ENCODE measurements around the gene DCDC1. TPM values are rescaled to one million over a fixed set of nuclear protein-coding genes. Genes with fewer than 3 reads are reported as not detected.

The DCDC1 gene
- total RNA-seq, 1 donor from 2014 or later = 2.6 TPM

DNA sequence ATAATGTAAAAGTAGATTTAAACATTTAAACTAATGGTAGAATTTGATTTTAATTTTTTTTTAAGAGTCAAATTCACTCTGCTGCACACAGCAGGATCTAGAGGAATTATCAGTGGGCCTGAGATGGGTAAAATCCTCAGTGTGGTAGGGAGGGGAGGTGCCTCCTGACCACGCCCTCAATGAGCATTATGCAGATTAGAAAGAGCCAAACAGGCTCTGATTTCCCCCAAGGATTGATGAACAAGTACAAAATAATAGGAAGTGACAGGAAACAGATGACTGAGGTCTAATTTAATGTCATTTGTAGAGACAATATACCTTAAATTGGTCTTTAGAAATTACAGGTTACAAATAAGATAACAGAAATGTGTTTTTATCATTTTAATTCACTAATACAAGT is 155.2 kb downstream of the DCDC1 start:
- no peak overlapping the region for H3K27ac Mint-ChIP-seq (ENCODE audit: unreplicated experiment)
- TF ChIP-seq, protein P1, sequence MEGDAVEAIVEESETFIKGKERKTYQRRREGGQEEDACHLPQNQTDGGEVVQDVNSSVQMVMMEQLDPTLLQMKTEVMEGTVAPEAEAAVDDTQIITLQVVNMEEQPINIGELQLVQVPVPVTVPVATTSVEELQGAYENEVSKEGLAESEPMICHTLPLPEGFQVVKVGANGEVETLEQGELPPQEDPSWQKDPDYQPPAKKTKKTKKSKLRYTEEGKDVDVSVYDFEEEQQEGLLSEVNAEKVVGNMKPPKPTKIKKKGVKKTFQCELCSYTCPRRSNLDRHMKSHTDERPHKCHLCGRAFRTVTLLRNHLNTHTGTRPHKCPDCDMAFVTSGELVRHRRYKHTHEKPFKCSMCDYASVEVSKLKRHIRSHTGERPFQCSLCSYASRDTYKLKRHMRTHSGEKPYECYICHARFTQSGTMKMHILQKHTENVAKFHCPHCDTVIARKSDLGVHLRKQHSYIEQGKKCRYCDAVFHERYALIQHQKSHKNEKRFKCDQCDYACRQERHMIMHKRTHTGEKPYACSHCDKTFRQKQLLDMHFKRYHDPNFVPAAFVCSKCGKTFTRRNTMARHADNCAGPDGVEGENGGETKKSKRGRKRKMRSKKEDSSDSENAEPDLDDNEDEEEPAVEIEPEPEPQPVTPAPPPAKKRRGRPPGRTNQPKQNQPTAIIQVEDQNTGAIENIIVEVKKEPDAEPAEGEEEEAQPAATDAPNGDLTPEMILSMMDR (conservative IDR thresholded peaks at IDR 0.05) = no peak
- H3K4me1 Mint-ChIP-seq = peaks cover 5% of the 10 kb centered on the region
- H3K4me3 Mint-ChIP-seq = no peak overlapping the region
- H3K9me3 Mint-ChIP-seq = no peaks in the 10 kb centered on the region
- H3K36me3 Mint-ChIP-seq (ENCODE audit: low read depth) = no peaks in the 10 kb centered on the region
- no peaks in the 10 kb centered on the region for H3K27me3 Mint-ChIP-seq (ENCODE audit: low read depth)
- no peak for DNase-seq (ENCODE audit: low read depth, low spot score)

DNA sequence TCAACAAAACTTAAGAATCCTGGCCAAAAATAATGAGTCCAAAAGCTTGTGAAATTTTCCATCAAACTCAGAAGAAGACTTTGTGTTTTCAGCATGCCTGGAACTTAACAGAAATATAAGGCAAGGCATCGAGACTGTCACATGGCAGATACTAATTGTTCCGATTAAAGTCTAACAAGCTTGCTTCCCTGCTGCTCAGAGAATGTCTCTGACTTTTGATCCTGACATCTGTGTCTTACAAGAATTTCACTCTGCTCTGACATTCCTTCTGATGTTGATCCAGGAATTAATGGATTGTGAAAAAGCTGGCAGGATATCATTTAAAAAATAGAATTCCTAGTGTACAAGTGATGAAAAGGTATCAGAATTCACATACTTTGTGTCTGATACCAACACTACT is 170.2 kb downstream of the DCDC1 start:
- H3K36me3 Mint-ChIP-seq (ENCODE audit: low read depth) = no peaks in the 10 kb centered on the region
- H3K27me3 Mint-ChIP-seq (ENCODE audit: low read depth) = no peaks in the 10 kb centered on the region
- TF ChIP-seq, protein P1 (conservative IDR thresholded peaks at IDR 0.05) = no peak
- no peak overlapping the region for H3K27ac Mint-ChIP-seq (ENCODE audit: unreplicated experiment)
- H3K4me1 Mint-ChIP-seq = peaks cover 6% of the 10 kb centered on the region
- DNase-seq (ENCODE audit: low read depth, low spot score) = no peak
- peaks cover 2% of the 10 kb centered on the region for H3K9me3 Mint-ChIP-seq
- H3K4me3 Mint-ChIP-seq = no peak overlapping the region

DNA sequence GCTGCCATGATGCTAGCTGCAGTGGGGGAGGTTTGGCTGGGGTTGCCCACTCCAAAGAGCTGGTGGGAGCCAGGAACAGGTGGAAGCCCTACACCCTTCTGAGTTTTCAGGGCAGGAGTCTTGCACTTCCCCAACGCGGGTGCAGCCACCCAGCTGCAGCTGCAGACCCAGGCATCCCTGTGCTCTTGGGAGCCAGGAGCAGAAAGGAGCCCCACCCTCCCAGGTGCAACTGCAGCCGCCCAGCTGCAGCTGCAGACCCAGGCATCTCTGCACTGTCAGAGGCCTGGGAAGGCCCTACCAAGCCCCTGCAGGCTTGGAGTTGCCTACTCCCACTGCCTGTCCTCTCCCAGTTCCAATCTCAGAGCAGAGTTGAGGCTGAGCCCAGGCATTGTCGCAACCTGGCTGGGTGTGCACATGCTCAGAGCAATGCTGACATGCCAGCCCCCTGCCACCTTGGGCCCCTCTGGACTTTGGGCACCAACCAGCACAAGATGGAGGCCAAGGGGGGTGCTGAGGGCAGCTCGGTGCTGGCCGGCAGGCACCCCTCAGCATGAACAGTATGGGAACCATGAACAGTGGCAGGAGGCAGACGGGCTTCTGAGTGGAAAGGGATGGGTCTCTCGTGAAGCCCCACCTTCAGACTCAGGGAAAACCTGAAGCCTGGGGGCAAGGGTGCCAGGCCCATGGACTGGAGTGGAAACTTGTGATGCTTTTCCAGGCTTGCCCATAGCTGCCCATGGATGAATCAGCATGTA is 195.4 kb downstream of the DCDC1 start:
- peaks cover 19% of the 10 kb centered on the region for H3K36me3 Mint-ChIP-seq (ENCODE audit: low read depth)
- TF ChIP-seq, protein P1 (conservative IDR thresholded peaks at IDR 0.05) = no peak
- no peaks in the 10 kb centered on the region for H3K4me1 Mint-ChIP-seq
- H3K4me3 Mint-ChIP-seq = no peak overlapping the region
- H3K27me3 Mint-ChIP-seq (ENCODE audit: low read depth) = no peaks in the 10 kb centered on the region
- no peak for DNase-seq (ENCODE audit: low read depth, low spot score)
- H3K9me3 Mint-ChIP-seq = peaks cover 19% of the 10 kb centered on the region
- no peak overlapping the region for H3K27ac Mint-ChIP-seq (ENCODE audit: unreplicated experiment)

DNA sequence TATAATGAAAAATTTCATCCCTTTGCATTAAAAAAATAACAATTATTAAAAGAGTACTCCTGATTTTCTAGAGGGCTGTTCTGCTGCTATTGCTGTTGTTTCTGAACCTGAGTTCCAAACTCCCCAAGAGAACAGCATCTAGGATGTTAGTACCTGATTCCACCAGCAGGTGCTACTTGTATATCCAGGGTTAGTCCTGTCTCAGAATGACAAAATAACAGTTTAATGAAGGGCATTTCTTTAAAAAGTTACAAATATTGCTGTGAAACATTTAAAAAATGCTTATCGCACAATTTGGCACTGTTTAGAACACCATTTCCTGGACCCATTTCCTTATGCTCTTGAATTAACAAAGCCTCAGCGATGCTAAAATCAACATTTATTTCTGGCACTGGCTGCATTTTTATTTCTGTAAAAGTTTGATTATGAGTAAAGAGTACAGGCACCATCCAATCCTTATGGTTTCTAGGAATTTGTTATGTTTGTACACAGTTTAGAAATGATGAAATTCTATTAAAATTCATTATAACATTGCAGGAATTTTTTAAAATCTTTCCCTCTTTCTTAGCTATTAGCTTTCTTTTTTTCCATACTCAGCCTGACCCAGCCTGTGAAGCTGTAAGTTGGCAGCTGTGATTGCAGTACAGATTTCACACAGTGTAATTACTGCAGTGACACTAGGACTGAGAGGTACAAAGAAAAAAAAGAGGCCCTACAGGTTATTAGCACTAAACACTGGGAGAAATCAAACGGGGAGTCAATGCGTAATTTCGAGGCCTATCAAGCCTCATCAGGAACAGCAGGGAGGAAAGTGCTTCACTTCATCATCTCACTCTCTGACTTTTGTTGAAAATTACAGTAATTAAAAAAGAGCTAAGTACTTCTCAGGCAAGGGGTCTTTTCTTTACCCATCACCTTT is 208.8 kb downstream of the DCDC1 start:
- TF ChIP-seq, protein P1 (conservative IDR thresholded peaks at IDR 0.05) = peak; percentile 68
- H3K9me3 Mint-ChIP-seq = no peaks in the 10 kb centered on the region
- no peaks in the 10 kb centered on the region for H3K36me3 Mint-ChIP-seq (ENCODE audit: low read depth)
- H3K4me3 Mint-ChIP-seq = no peak overlapping the region
- peaks cover 20% of the 10 kb centered on the region for H3K4me1 Mint-ChIP-seq
- DNase-seq (ENCODE audit: low read depth, low spot score) = no peak
- H3K27ac Mint-ChIP-seq (ENCODE audit: unreplicated experiment) = peak overlapping the region; percentile 16
- no peaks in the 10 kb centered on the region for H3K27me3 Mint-ChIP-seq (ENCODE audit: low read depth)

DNA sequence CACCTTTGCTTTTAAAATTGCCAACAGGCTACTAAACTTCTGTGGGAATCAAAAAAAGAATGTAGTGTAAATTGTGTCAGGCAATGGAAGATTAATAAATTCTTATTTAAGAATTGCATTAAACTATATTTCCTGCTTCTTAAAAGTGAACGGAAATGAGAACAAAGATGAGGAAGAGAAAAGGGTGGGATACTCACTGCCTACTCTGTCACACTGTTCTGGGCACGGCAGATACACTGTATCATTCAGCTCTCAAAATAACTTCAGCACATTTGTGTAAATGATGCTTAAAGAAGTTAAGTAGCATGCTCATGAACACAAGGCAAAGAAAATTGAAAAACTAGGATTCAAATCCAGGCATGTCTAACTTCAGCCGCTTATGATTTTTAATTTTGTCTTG is 218.7 kb downstream of the DCDC1 start:
- H3K9me3 Mint-ChIP-seq = peaks cover 9% of the 10 kb centered on the region
- no peak for DNase-seq (ENCODE audit: low read depth, low spot score)
- no peak overlapping the region for H3K27ac Mint-ChIP-seq (ENCODE audit: unreplicated experiment)
- TF ChIP-seq, protein P1 (conservative IDR thresholded peaks at IDR 0.05) = no peak
- H3K4me3 Mint-ChIP-seq = no peak overlapping the region
- no peaks in the 10 kb centered on the region for H3K27me3 Mint-ChIP-seq (ENCODE audit: low read depth)
- H3K36me3 Mint-ChIP-seq (ENCODE audit: low read depth) = peaks cover 4% of the 10 kb centered on the region
- peaks cover 14% of the 10 kb centered on the region for H3K4me1 Mint-ChIP-seq
